Esophagus mucosa (tissue), 1 donor: ENCODE data around the gene LIPC. TPM values are rescaled to one million over a fixed set of nuclear protein-coding genes. Genes with fewer than 3 reads are reported as not detected.

Experiments
- ATAC-seq: fragments of 200-7000 bp; cut with Tn5 transposase; one replicate; pipeline ENCODE4 v1.9.1; 2020
- total RNA-seq: library from RNA; stranded (reverse); gene quantifications from one replicate; pipeline ENCODE4 v1.2.4, GENCODE V29; 2023
- donor health status: DM: yes; HTN: yes; CAD: no.

Gene LIPC
- not detected for total RNA-seq

DNA sequence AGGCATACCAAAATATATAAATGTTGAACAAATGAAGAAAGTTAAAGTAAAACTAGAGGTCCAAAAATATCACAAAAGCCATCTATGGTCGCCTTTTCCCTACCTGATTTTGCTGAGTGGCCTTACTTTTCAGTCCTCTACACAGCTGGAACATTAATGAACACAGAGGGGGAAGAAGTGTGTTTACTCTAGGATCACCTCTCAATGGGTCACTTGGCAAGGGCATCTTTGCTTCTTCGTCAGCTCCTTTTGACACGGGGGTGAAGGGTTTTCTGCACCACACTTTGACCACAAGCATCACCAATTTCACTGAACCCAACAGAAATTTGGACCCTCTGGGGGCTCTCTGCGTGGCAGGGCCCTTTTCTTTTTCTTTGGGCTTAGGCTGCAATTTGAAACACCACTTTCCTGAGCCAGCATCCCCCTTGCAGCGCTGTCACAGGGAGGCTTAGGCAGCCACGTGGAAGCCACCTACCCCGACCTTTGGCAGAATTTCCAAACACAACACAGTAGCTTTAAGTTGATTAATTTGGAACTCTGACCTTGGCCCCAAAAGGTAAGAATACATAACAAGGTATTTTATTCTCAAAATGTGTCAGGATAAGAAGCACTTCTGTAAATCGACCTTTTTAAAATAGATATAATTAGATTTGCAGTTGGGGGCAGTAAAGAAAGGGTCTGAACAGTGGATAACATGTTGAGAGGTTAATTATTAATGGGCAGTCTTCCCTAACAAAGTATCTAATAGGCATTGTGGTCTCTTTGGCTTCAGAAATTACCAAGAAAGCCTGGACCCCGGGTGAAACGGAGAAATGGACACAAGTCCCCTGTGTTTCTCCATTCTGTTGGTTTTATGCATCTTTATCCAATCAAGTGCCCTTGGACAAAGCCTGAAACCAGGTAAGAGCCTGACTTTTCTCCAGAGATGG lies at the start of gene LIPC:
Gene LIPC, plus strand, starts transcription at position 771 of the 929 bp plus-strand sequence. Its CDS starts 42 bp downstream, at position 813.
- ATAC-seq: no peak

- no peak for ATAC-seq
Observed at GRCh38 chr15:58383876-58384275, 47.9 kb upstream of the LIPC start.

- ATAC-seq: no peak
Observed at GRCh38 chr15:58384667-58385066, 47.1 kb upstream of the LIPC start.

- no peak for ATAC-seq
Observed at GRCh38 chr15:58386081-58386480, 45.7 kb upstream of the LIPC start.

- no peak for ATAC-seq
Observed at GRCh38 chr15:58386641-58387040, 45.1 kb upstream of the LIPC start.

GRCh38 chr15:58387130-58387529 lies 44.7 kb upstream of the LIPC start:
- ATAC-seq: no peak

DNA sequence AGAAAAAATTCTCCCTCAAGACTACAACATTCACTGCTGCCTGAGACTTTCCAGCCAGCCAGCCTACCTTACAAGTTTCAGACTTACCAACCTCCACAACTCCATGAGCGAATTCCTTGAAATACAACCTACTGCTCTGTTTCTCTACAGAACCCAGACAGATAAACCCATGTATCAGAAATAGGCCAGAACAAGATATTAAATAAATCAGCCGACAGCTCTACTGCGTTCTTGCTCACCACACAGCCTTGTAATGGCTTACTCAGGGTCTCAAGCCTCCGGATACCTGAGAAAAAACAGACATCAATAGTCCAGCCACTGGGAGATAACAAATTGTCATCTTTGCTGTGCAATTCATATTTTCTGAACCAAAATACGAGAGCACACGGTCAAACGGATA lies 43.6 kb upstream of the LIPC start:
- no peak for ATAC-seq

- ATAC-seq: no peak
Observed at GRCh38 chr15:58390118-58390517, 41.7 kb upstream of the LIPC start.

DNA sequence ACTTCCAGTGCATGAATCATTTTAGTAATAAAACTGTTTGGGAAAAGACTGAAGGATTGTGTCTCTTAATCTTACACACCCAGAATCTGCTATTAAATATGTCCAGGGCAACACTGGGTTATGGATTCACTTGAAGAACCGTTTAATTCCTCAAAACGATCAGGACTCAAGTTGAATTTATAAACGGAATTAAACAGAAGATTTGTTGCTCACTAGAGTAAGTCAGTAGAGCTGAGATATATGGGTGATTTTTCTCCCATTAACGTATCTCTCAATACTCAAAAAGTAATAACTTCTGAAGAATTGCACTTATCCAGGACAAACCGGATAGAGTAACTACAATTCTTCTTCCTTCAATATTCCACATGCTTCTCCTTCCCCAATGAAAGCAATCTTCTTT lies 41.1 kb upstream of the LIPC start:
- no peak for ATAC-seq

DNA sequence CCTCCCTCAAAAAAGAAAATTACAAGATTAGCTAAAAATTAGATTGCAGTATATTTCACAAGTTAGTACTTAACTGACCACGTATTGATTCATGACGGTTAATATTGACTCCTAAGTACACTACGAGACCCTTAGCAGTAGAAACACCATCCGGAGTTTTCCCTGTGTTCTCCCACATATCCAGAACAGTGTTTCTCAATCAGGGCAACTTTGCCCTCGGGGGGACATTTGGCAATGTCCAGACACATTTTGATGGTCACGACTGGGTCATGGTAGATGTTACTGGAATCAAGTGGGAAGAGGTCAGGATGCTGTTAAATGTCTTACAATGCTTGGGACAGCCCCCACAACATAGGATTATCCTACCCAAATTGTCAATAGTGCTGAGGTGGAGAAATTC lies 40.7 kb upstream of the LIPC start:
- ATAC-seq: no peak

GRCh38 chr15:58392141-58392540 lies 39.6 kb upstream of the LIPC start:
- ATAC-seq: peak; percentile 67

- ATAC-seq: no peak
Observed at GRCh38 chr15:58392611-58393161, 39.1 kb upstream of the LIPC start.

GRCh38 chr15:58393241-58393662 lies 38.5 kb upstream of the LIPC start:
- ATAC-seq: peak; percentile 15

DNA sequence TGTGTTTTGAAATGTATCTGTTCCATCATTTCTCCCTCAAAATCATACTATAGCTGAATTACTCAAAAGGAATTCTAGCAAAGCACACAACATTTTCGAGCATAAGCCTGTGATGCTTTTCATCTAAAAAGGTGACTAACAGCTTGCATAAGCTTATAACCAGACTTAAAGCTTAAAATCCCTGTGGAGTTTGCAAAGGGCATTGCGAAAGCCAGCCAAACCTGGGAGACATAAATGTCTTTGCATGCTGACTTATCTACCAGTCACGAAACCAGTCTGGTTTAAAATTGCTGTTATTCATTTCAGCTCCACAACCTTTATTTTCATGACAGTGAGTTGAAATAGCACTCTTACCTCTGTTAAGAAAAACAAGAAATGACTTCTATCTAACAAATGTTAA lies 35.6 kb upstream of the LIPC start:
- ATAC-seq: peak; percentile 80

DNA sequence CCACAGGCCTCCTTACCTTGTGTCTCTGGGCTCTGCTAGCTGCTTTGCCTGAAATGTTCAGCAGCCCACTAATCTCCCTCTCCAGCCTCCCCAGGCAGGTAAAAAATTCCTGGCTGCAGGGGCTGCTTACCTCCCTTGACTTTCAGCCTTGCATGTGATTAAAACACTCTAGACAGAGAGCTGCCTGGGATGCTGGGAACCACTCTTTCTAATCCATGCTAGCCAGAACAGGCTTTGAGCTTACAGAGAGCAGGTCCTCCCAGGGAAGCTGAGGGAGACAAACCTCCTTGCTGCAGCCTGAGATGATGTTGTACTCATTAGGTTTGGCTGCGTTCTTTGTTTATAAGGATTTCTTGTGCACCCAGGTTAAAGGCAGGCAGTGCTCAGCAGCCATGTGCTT lies 33.7 kb upstream of the LIPC start:
- peak; percentile 33 for ATAC-seq

- no peak for ATAC-seq
Observed at GRCh38 chr15:58398643-58399042, 33.1 kb upstream of the LIPC start.

DNA sequence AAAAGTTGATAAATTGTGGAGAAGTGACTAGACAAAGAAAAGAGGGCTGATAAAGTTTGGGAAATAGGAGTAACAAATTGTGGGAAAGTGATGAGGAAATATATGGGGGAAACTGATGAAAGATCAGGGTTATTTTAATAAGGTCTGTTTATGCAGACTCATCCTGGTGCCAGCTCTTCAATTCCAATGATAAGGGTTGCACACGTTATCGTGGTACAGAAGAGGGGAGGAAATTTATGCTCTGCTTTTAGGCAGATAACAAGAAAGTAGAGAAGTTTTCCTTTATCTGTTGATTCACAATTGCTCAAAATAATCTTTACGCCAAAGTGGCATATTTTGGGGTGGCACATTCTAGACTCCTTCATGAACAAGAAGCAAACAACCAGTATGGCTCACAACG lies 32.1 kb upstream of the LIPC start:
- ATAC-seq: no peak

DNA sequence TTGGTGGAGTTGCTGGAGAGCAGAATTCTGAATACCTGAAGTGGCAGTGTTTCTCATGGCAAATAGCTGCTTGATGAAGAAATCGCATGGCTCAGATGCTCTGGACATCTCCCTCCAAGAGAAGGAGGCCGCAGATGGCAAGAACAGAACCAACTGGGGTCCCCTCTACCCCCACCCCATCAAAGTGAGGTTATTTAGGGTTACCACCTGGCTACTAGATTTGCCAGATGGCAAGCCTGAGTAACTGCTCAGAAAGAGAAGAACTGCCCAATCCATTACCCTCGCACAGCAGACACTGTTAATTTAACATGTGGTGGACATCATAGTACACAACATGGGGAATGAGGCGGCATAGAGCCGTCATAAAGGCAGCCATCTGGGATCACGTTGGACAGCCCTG lies 30.5 kb upstream of the LIPC start:
- no peak for ATAC-seq

- peak; percentile 47 for ATAC-seq
Observed at GRCh38 chr15:58401991-58402649, 29.7 kb upstream of the LIPC start.

DNA sequence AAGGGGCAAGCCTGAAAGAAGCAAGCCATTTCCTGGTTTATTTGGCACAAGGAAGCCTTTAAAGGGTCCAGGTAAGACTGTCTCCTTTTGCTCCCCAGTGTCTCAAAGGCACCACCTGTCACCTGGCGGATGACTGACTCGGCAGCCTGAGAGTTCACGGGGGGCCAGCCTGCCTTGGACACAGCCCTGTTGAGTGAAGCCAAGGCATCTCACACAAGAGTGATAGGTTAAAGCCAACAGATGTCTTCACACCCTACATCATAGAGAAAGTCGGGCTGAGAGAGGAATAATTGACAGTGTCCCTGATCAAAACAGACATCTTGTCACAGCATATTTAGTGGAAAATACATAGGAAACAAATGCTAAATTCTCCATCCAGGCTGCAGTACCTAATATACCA lies 28.2 kb upstream of the LIPC start:
- no peak for ATAC-seq

- no peak for ATAC-seq
Observed at GRCh38 chr15:58404020-58404419, 27.8 kb upstream of the LIPC start.

DNA sequence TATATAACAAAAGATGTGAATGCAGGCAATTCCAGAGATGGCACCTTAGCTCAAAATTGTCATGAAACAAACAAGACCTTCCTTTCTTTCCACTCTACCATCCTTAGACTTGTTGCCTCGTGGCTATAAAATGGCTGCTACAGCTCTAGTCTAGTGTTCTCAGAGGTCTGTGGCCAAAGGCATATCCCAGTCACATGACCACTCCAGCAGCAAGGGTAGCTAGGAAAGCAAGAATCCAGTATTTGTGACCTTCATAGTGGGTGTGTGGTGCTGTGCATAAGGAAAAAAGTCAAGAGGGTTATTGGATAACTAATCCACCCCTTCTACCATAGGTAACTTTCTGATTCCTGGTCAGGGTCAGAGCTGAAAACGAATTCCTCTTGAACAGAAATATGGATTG lies 27.1 kb upstream of the LIPC start:
- ATAC-seq: no peak

- ATAC-seq: no peak
Observed at GRCh38 chr15:58405865-58406264, 25.9 kb upstream of the LIPC start.

DNA sequence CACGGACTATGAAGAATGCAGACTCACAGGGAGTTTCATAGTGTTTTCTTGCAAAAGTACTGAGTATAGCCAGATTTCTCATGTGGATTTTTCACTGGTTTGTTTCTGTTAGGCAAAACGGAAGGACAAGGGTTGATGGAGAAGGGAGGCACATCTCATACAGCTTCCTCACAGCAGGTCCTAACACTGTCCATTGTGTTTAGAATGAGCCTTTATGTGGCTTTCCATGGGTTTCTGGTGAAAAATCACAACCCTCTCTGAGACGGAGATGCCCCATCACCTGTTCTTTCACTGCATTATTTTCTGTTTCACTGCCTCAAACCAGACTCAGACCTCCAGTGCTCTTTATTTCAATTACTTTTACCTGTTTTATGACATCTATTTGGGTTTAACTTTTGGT lies 25.0 kb upstream of the LIPC start:
- ATAC-seq: no peak
